GM19468 (cell line): ENCODE measurements around the gene CLINT1.

Experiments
- ATAC-seq: cut with Tn5 transposase; IDR thresholded peaks from one replicate; pipeline ENCODE4 v1.9.1; 2021; ENCODE audit warnings: mild to moderate bottlenecking, moderate library complexity, moderate number of reproducible peaks; ENCODE audit not compliant: unreplicated experiment; ENCODE audit errors: extremely low read depth

Gene CLINT1

GRCh38 chr5:157735991-157736390 lies 123.0 kb downstream of the CLINT1 start:
- no peak for ATAC-seq
